K562 (cell line): ENCODE results near the gene ITPR3. TPM values are rescaled to one million over a fixed set of nuclear protein-coding genes. Genes with fewer than 3 reads are reported as not detected.
A peak's percentile ranks its signal among the peaks of the same experiment; 100 is the strongest.

ENCODE experiments used
- ATAC-seq: fragments of 200-7000 bp; cut with Tn5 transposase; 3 replicates; pipeline ENCODE4 v1.9.1; 2020; ENCODE audit warnings: moderate library complexity
- BruUV-seq: library from RNA; stranded (reverse); fragments of 400-500 nt; replicated peaks from 2 replicates; lab custom pipeline; 2021; lab: Mats Ljungman, UMichigan
- CTCF ChIA-PET: fragments of 300-600 bp; formaldehyde crosslinking; extraction: SDS; loops from one replicate; lab custom pipeline; 2021; ENCODE audit warnings: low intra/inter-chr PET ratio; lab: Yijun Ruan, JAX
- POLR2A ChIA-PET: fragments of 300-600, 350-650 bp; sonication (Branson Sonifier 250); formaldehyde crosslinking; extraction: SDS; loops from one replicate; lab custom pipeline; 2021; ENCODE audit warnings: antibody characterized with exemption, inconsistent platforms; lab: Yijun Ruan, JAX
- DNase-seq, 4 experiments: peaks; one replicate each; pipeline versions ENCODE4 v3.0.0 to v3.0.0-alpha.2; 2011 to 2018; ENCODE audit warnings: low spot score in 3 of 4, mixed read lengths in 3 of 4; ENCODE audit errors: extremely low read depth in 1 of 4
- FAIRE-seq: peaks from 2 replicates; lab custom pipeline; 2011; peaks lifted over from hg19 to GRCh38; lab: Jason Lieb, UNC
- H2AFZ ChIP-seq: 2 replicates; pipeline ENCODE4 v1.6.0; 2011; ENCODE audit warnings: low read depth, low read length, control low read depth, inconsistent platforms
- H3K27ac ChIP-seq: fragments of 200-600 bp; 3 replicates; pipeline ENCODE4 v1.8.0; 2011; ENCODE audit warnings: low read depth, mild to moderate bottlenecking, control low read depth, inconsistent platforms, low read length, moderate library complexity, mixed read lengths; ENCODE audit errors: extremely low read depth
- H3K27me3 ChIP-seq, 2 experiments: fragments of 300-600 bp in 1 of 2; 2 replicates in 1 of 2; 3 replicates in 1 of 2; pipeline versions ENCODE4 v1.6.0 to v1.8.0; 2011; ENCODE audit warnings: inconsistent platforms in 2 of 2, low read length in 2 of 2, mild to moderate bottlenecking in 1 of 2, mixed read lengths in 1 of 2, moderate library complexity in 1 of 2; ENCODE audit not compliant: control insufficient read depth in 2 of 2, insufficient read depth in 2 of 2
- H3K36me3 ChIP-seq: fragments of 300-600 bp; 3 replicates; pipeline ENCODE4 v1.8.0; 2011; ENCODE audit warnings: mild to moderate bottlenecking, low read length, inconsistent platforms; ENCODE audit not compliant: control insufficient read depth, insufficient read depth
- H3K4me1 ChIP-seq, 2 experiments: fragments of 200-600 bp in 1 of 2; replicated peaks in 1 of 2; 2 replicates in 1 of 2; 3 replicates in 1 of 2; pipeline versions ENCODE4 v1.5.1 to v1.8.0; 2011; ENCODE audit warnings: inconsistent platforms in 2 of 2, low read length in 2 of 2, mild to moderate bottlenecking in 1 of 2, mixed read lengths in 1 of 2, moderate library complexity in 1 of 2; ENCODE audit not compliant: control insufficient read depth in 2 of 2, insufficient read depth in 2 of 2
- H3K4me2 ChIP-seq: 2 replicates; pipeline ENCODE4 v1.6.1; 2011; ENCODE audit warnings: low read length, control low read depth, inconsistent platforms, mixed read lengths; ENCODE audit not compliant: insufficient read depth
- H3K4me3 ChIP-seq: fragments of 200-600 bp; sonication (generic), shearing (Covaris generic); 2 replicates; pipeline ENCODE4 v1.5.1; 2016; ENCODE audit warnings: control low read depth, inconsistent platforms
- H3K79me2 ChIP-seq: fragments of 200-600 bp; 3 replicates; pipeline ENCODE4 v1.8.0; 2011; ENCODE audit warnings: low read length, inconsistent platforms; ENCODE audit not compliant: control insufficient read depth, insufficient read depth
- H3K9ac ChIP-seq, 2 experiments: 2 replicates each; pipeline versions ENCODE4 v1.6.0 to v1.6.1; 2011; ENCODE audit warnings: low read depth in 2 of 2, low read length in 2 of 2, control low read depth in 1 of 2, inconsistent platforms in 1 of 2, mild to moderate bottlenecking in 1 of 2, mixed read lengths in 1 of 2; ENCODE audit not compliant: insufficient read depth in 1 of 2
- H3K9me1 ChIP-seq: one replicate; pipeline ENCODE4 v1.6.0; 2011; ENCODE audit warnings: inconsistent platforms, mild to moderate bottlenecking, low read length, moderate library complexity; ENCODE audit not compliant: control insufficient read depth, insufficient read depth
- H3K9me3 ChIP-seq: replicated peaks from 2 replicates; pipeline ENCODE4 v1.5.1; 2011; ENCODE audit warnings: low read depth, low read length, inconsistent platforms; ENCODE audit not compliant: control insufficient read depth, insufficient read depth
- H4K20me1 ChIP-seq: replicated peaks from 2 replicates; pipeline ENCODE4 v1.6.1; 2011; ENCODE audit warnings: low read length, inconsistent platforms, mixed read lengths; ENCODE audit not compliant: control insufficient read depth, insufficient read depth
- ATF7 ChIP-seq: fragments of 450-650 bp; IDR thresholded peaks from 2 replicates; pipeline ENCODE4 v1.7.1; 2014; ENCODE audit warnings: mild to moderate bottlenecking, moderate library complexity
- BRF1 ChIP-seq: IDR thresholded peaks from 3 replicates; pipeline ENCODE4 v1.6.1; 2011; ENCODE audit warnings: borderline replicate concordance, mild to moderate bottlenecking; ENCODE audit not compliant: insufficient read length; ENCODE audit errors: extremely low read depth
- C11orf30 ChIP-seq: fragments of 450-650 bp; IDR thresholded peaks from 2 replicates; pipeline ENCODE4 v1.6.1; 2016; ENCODE audit warnings: low read depth, mild to moderate bottlenecking
- DPF2 ChIP-seq: fragments of 450-650 bp; IDR thresholded peaks from 2 replicates; pipeline ENCODE4 v1.6.1; 2016
- MAFF ChIP-seq: IDR thresholded peaks from 2 replicates; pipeline ENCODE4 v1.6.1; 2012; ENCODE audit warnings: low read length, improper control_type of control experiment
- MAFG ChIP-seq: fragments of 450-650 bp; conservative IDR thresholded peaks from 2 replicates; pipeline ENCODE4 v1.6.1; 2016; ENCODE audit warnings: missing genetic modification characterization, missing compliant biosample characterization
- MCM5 ChIP-seq: fragments of 450-650 bp; IDR thresholded peaks from 2 replicates; pipeline ENCODE4 v1.6.1; 2016; ENCODE audit warnings: low read depth
- MTA1 ChIP-seq: fragments of 450-650 bp; IDR thresholded peaks from 2 replicates; pipeline ENCODE4 v1.6.1; 2017; ENCODE audit warnings: borderline replicate concordance
- NFE2 ChIP-seq: IDR thresholded peaks from 2 replicates; pipeline ENCODE4 v1.6.1; 2014; ENCODE audit warnings: antibody characterized with exemption, low read depth
- RBFOX2 ChIP-seq: fragments of 200-400 bp; formaldehyde crosslinking; IDR thresholded peaks from 2 replicates; pipeline ENCODE4 v1.6.1; 2017; ENCODE audit warnings: low read depth, mild to moderate bottlenecking, low read length, moderate library complexity
- SREBF2 ChIP-seq: sonication (generic); formaldehyde crosslinking; IDR thresholded peaks from 2 replicates; pipeline ENCODE4 v1.4.0; 2020; ENCODE audit warnings: mild to moderate bottlenecking, missing genetic modification reagents
- ZBTB8A ChIP-seq: fragments of 450-650 bp; IDR thresholded peaks from 2 replicates; pipeline ENCODE4 v1.6.1; 2018; ENCODE audit warnings: mild to moderate bottlenecking, moderate library complexity; ENCODE audit not compliant: partially characterized antibody
- ZNF23 ChIP-seq: fragments of 250-450 bp; sonication (Bioruptor Pico); IDR thresholded peaks from 2 replicates; pipeline ENCODE4 v1.4.0; 2020; ENCODE audit warnings: mild to moderate bottlenecking
- ZNF316 ChIP-seq: fragments of 450-650 bp; IDR thresholded peaks from 2 replicates; pipeline ENCODE4 v1.6.1; 2016
- WGBS: fragments of 100-300 bp; shearing (Covaris generic); methylation state at CpG from one replicate; pipeline ENCODE4 v1.1.6; 2016; ENCODE audit warnings: low coverage, mixed read lengths; ENCODE audit not compliant: insufficient coverage; ENCODE audit errors: missing lambda C conversion rate; 5-methylcytosine and 5-hydroxymethylcytosine counted together
- in situ Hi-C: fragments of 300-500 bp; cut with MboI; formaldehyde crosslinking; loops from 4 replicates; pipeline ENCODE4 v1.15.0; 2018; ENCODE audit warnings: inconsistent platforms, mixed read lengths
- intact Hi-C: fragments of 100-400 bp; cut with micrococcal nuclease; formaldehyde crosslinking; loops from 2 replicates; pipeline ENCODE4 v1.14.2; 2022
- polyA plus RNA-seq, 8 experiments: library from polyadenylated mRNA; depleted of rRNA in 4 of 8; stranded (reverse) in 5 of 8; unstranded in 3 of 8; fragments of >200 nt; fragmentation: Nextera tagmentation in 2 of 8; fragmentation: Illumina TruSeq in 1 of 8; extraction: Ambion mirVana in 2 of 8; extraction: Trizol in 1 of 8; gene quantifications; 2 replicates each; pipeline versions ENCODE4 v1.2.1 to v1.2.3, GENCODE V29; 2011 to 2014; ENCODE audit warnings: inconsistent platforms in 1 of 8, missing spikeins in 1 of 8
- total RNA-seq, 7 experiments: library from RNA; depleted of rRNA in 6 of 7; stranded (reverse); fragments of >200 nt in 6 of 7; fragmentation: Illumina TruSeq in 2 of 7; extraction: Trizol in 2 of 7; gene quantifications; 2 replicates each; pipeline versions ENCODE4 v1.2.1 to v1.2.3, GENCODE V29; 2011 to 2021; ENCODE audit warnings: low replicate concordance in 1 of 7

ITPR3 gene
- total and polyA plus RNA-seq, 9 of the 15 experiments (the other 6 are each of a cell fraction or from before 2014, with no cell fraction given): 0.39 to 35.7 (median 13.2) TPM

DNA sequence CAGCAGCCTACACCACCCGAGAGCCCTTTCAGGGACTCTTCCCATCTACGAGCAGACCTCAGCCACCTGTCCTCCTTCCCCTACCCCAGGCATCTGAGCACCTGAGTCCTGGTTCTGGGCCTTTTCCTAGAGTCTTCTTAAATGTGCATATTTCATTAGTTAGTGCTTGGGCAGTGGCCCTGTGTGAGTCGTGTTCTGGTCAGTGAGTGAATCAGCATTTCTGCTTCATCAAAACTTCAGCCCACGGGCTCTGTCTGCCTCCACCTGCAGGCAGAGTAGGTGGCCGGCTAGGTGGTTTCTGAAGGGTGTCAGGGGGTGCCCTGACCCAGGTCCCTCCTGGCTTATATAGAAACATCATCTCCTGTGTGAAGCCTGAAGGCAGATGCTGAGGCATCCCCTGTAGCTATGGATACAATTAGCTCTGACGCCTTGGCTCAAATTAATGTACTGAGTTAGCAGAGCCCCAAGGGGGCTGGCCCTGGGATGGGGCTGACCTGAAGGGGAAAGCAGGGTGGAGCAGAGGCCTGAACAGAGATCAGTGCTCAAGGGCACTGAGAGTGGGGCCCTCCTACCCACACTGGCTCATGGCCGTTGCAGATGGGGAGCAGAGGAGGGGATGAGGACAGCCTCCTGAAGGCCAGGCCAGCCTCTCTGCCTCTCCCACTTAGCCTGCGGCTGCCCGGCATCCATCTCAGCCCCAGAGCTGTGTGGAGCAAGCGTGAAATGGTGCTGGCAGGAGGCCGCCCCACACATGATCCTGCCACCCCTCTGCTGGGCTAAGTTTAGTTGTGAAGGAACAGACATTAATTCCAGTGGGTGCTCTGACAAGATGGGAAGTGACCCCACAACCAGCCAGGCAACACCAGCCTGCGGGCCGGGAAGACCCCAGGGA, 111.9 kb downstream of the ITPR3 start:
- BruUV-seq: no TSS peak
- Histone ChIP-seq H3K79me2 (no peaks in the 10 kb centered on the region), H2AFZ (peak overlapping the region; percentile 66), H3K9ac (peak overlapping the region in 1 of 2 experiments; percentile 40; a peak in 1 of 4 replicates), H3K27ac (no peak overlapping the region), H3K4me1 (peaks cover 10 to 15% of the 10 kb centered on the region in 2 experiments; a peak in 4 of 5 replicates), H3K4me2 (peak overlapping the region; percentile 22), H4K20me1 (peaks cover 15% of the 10 kb centered on the region), H3K36me3 (no peaks in the 10 kb centered on the region), H3K27me3 (peaks cover 38 to 70% of the 10 kb centered on the region in 2 experiments), H3K9me3 (no peaks in the 10 kb centered on the region), H3K4me3 (no peak overlapping the region), H3K9me1 (no peaks in the 10 kb centered on the region)
- peak; percentile 73 for FAIRE-seq
- POLR2A ChIA-PET: no interaction called here
- no peak for TF ChIP-seq ATF7
- 0 out of 2 replicates have a peak, but pooled peaks have one; percentile 17 for TF ChIP-seq DPF2
- TF ChIP-seq ZNF23 (CRISPR knock-in tag): no peak
- TF ChIP-seq RBFOX2: no peak
- TF ChIP-seq SREBF2 (CRISPR knock-in tag): no peak
- TF ChIP-seq NFE2: peak; percentile 92
- peak; percentile 86 for TF ChIP-seq C11orf30
- TF ChIP-seq MAFG (tag): peak; percentile 88
- TF ChIP-seq BRF1: no peak
- 0 out of 2 replicates have a peak, but pooled peaks have one; percentile 25 for TF ChIP-seq MTA1
- TF ChIP-seq MCM5: no peak
- TF ChIP-seq ZNF316: peak; percentile 79
- peak; percentile 18; the same call in 1 of the 2 replicates for TF ChIP-seq MAFF
- TF ChIP-seq ZBTB8A: no peak
- peak in 1 of 4 experiments; percentile 31 for DNase-seq
- peak; percentile 63 for ATAC-seq
- in situ Hi-C loops: no loop called here
- CTCF ChIA-PET: no interaction called here
- intact Hi-C loops: no loop called here
- WGBS: 22% methylated on average over 13 of the region's 13 CpGs
